ENCODE measurements around the gene IRF6.

DNA sequence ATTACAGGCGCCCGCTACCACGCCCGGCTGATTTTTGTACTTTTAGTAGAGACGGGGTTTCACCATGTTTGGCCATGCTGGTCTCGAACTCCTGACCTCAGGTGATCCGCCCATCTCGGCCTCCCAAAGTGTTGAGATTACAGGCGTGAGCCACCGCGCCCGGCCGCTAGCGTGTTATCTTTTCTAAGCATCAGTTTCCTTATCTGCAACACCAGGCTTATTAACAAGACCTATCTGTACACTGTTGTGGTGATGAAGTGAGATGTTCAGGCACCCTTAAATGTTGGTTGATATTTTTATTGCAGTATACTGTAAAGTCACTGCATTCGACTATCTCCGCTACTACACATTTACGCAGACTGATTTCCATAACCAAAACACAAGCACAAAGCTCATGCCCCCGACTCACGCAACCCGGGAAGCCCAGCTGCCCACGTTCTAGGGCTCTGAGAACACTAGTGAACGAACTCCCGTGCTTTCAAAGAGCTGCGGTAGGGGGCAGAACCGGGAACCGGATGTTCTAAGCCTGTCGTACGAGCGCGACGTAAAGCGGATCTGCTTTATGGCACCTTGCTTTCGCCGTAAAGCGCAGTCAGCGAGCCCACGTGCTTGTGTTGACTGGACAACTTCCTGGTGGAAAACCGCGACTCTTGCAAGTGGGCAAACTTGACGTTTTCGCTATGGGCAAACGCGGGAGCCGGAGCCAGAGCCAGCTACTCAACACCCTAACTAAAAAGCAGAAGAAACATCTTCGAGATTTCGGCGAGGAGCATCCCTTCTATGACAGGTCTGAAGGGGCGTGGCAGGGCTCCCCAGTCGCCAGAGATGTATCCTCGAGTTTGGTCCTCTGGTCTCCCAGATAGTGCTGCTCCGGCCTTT lies 21.7 kb upstream of the IRF6 start, which contains the start of gene UTP25:
- peak; percentile 55 to 90 (median 71) for TF ChIP-seq CTCF (IDR thresholded peaks at IDR 0.05)
- TF ChIP-seq POLR2A (IDR thresholded peaks at IDR 0.05): peak in 1 of 2 donors; percentile 62
